GM21786 (cell line): Measurements from ENCODE around the gene TDRD9.
"Not testable (repeated sequence)": the region's sequence is repeated elsewhere in the genome, so short reads cannot be mapped to it uniquely, and the experiment has no call there.

Experiments
- ATAC-seq: cut with Tn5 transposase; IDR thresholded peaks from one replicate; pipeline ENCODE4 v1.9.1; 2021; ENCODE audit not compliant: unreplicated experiment

TDRD9 gene, protein sequence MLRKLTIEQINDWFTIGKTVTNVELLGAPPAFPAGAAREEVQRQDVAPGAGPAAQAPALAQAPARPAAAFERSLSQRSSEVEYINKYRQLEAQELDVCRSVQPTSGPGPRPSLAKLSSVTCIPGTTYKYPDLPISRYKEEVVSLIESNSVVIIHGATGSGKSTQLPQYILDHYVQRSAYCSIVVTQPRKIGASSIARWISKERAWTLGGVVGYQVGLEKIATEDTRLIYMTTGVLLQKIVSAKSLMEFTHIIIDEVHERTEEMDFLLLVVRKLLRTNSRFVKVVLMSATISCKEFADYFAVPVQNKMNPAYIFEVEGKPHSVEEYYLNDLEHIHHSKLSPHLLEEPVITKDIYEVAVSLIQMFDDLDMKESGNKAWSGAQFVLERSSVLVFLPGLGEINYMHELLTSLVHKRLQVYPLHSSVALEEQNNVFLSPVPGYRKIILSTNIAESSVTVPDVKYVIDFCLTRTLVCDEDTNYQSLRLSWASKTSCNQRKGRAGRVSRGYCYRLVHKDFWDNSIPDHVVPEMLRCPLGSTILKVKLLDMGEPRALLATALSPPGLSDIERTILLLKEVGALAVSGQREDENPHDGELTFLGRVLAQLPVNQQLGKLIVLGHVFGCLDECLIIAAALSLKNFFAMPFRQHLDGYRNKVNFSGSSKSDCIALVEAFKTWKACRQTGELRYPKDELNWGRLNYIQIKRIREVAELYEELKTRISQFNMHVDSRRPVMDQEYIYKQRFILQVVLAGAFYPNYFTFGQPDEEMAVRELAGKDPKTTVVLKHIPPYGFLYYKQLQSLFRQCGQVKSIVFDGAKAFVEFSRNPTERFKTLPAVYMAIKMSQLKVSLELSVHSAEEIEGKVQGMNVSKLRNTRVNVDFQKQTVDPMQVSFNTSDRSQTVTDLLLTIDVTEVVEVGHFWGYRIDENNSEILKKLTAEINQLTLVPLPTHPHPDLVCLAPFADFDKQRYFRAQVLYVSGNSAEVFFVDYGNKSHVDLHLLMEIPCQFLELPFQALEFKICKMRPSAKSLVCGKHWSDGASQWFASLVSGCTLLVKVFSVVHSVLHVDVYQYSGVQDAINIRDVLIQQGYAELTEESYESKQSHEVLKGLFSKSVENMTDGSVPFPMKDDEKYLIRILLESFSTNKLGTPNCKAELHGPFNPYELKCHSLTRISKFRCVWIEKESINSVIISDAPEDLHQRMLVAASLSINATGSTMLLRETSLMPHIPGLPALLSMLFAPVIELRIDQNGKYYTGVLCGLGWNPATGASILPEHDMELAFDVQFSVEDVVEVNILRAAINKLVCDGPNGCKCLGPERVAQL (N-terminal part only)

DNA sequence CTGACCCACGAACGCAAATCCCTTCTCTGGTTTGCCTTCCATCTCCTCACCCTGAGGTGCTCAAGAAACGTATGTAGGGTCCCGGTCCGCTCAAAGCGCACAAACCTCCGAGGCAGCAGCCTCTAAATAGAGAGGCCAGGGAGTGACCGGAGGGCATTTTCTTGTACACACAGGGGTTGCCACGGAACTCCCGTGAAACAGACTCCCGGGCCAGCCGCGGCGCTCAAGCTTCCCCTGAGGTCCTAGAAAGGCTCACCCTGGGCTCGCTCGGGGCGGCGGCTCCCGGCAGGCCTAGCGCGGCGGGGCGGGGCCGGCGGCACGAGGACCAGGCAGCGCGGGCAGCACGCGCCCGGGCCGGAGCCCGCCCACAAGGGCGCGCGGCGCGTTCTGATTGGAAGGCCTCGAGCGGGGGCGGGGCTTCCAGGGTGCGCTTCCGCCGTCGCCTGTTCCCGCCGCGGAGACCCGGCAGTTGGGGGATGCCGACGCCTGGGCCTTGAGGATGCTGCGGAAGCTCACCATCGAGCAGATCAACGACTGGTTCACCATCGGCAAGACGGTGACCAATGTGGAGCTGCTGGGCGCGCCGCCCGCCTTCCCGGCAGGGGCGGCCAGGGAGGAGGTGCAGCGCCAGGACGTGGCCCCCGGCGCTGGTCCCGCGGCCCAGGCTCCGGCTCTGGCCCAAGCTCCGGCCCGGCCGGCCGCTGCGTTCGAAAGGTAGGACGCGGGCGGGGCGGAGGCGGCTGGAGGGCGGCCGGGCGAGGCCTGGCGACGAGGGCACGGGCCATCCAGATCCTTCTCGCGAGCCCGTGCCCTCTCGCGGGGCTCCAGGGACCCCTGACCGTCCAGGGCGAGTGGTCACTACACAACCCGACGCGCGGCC lies at the start of gene TDRD9:
Gene TDRD9 (plus strand): TSS at position 446 of the 880 bp plus-strand sequence. CDS start 54 bp downstream, at position 500.
- no peak for ATAC-seq

DNA sequence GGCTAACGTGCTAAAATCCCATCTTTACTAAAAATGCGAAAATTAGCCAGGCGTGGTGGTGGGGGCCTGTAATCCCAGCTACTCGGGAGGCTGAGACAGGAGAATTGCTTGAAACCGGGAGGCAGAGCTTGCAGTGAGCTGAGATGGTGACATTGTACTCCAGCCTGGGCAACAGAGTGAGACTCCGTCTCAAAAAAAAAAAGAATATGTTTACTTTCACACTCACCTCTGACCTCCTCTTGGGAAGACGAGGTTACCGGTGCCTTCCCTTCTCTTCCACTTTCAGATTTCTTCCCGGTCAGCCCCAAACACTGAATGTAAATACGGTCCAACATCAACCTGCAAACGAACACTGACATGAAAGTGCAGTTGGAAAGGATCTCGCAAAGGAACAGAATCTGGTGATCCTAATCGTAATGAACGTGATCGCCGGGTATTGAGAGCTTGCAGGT lies 49.1 kb upstream of the TDRD9 start:
- no peak for ATAC-seq

DNA sequence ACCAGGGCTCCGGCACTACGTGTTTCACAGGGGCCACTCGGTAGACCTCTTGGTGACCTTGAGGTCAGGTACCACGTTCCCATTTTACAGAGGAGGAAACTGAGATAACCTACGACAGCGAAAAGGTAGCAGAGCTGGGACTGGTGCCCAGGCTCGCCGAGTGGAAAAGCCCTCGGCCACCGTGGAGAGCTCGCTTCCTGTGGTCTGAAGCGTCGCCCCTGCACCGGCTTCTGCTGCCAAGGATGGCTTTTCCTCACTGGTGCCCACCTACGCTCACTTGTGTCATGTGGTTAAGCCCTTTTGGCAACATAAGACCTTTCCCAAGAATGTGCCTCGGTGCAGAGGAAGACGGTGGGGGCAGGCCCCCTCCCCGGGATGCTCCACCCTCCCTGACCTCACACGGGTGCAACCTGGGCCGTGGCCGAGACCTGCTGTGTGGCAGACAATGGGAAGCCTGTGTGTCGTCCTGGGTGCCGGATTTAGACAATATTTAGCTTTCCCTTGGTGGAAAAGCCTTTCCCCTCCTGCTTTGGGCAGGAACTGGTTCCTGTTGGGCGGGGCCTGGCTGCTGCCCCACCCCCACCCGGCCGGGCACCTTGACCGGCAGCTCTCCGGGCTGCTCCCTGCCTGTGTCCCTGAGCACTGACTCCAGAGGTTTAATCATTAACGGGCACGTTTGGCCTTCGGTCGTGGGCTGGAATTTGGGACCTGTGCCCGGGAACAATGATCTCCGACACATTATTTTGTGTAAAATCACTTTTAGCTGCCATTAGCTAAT lies 48.5 kb upstream of the TDRD9 start:
- ATAC-seq = no peak

DNA sequence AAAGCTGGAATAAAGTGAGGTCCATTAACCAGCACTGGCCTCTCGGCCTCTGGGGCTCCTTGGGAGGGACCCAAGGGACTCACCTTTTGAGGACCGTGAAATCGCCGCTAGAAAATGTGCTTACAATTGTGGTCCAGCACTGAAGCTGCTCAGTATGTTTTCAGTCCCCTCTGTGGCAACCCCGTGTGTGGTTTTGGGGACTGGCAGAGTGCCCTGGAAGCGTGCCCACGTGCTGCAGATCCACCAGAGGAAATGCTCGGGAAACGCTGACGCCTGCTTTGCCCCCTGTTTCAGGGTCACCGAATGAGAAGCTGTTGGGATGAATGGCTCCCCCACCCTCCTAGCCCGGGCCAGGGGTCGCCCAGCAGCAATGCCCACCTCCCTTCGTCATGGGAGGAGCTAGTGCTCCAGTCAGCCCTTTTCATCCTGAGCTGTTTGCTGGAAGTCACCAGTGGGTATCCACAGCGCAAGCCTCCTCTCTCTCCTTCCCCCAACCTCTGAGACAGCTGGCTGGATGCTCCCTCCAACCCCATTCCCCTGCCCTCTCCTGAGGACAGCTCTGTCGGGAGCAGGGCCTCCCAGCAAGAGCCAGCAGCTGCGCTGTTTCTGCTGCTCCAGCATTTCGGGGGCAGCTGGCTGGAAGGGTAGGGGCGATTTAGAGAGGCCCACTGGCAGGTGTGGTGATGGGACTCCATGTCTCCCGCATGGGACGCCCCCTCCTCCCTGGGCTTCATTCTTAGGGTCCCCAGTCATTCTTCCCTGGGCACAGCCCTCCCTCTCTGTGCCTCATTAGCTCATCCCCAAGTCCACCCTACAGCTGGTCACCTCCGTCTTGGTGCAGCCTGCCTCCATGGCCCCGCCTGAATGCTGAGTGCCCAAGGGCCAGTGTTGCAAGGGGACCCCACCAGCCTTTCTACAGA lies 47.6 kb upstream of the TDRD9 start:
- ATAC-seq = no peak

DNA sequence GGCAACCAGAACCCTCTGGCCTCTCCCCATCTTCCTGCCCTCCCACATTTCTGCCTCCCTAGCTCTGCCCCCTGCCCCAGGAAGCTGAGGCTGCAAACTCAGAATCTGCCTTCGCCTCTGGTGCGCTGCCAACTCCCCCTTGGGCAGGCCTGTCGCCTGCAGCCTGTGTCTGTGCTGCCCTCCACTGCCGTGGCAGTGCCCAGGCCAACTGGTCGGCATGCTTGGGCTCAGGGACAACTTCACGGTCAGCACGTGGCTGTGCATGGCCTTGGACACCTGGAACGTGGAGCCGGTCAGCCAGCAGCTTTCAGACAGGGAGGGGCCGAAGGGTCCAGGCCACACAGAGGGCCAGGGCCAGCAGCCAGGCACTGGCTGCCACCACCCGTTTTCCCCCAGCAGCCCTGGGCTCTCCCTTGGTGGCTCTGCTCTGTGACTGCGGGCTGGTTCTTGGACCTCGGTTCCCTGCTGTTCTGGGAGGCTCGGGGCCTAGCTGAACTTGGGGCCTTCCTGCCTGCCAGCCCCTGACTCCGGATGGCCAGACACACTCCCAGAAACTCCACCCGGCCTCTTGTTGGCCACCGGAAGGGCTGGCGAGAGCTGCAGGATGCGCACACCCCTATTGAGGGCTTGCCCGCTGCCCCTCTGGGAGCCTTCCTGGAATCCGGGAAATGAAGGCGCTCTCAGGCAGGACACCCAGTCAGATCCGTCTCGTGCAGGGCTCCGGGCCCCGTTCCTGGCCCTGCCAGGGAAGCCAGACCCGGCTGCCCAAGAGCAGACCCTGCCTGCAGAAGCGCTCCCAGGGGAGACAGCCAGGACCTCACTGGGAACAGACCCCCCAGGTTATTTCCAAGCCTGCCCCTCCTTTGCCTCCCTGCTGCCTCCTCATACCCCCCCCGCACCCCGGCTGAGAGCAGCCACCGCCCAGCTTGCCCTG lies 46.7 kb upstream of the TDRD9 start:
- no peak for ATAC-seq

DNA sequence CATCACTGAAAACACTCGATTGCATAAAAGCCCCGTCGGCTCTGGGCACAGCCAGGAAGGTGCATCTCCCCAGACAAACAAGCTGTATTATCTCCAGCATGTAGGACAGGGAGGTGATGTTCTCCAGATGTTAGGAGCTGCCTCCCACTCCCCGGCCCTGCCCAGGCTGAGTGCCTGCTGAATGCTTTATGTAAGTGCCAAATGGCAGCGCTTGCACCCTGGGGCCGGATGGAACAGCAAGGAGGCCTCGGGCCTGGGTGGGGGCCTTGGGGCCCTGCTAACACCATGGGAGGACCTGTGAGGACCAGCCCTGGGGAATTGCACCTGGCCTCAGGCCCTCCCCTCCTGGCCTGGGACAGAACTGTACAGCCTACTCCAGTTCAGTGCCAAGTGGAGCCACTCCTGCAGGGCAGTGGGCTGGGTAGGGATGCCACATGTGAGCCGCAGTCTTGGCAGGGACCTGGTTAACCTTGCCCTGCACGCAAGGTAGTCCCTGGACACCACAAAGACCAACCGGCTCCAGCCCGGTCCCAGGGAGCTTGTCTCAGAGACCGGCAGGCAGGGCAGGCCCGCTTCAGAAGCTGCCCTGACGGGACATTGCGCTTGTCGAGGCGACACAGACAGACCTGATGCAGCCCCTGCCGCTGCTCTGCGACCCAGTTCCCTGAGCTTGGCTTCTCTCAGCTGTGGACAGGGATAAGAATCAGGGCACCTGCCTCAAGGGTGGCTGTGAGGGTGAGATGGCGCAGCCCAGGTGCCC lies 45.6 kb upstream of the TDRD9 start:
- ATAC-seq = no peak

DNA sequence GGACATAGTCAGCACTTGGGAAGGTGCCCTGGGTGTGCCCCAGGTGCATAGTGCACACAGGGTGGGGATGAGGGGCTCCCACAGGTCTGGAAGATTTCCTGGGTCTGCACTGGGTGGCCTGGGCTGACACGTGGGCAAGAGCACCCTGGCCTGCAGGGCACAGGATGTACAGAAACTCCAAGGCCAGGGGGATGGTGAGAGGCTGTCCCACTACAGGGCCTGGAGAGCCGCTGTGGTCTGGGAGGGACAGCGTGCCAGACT lies 45.1 kb upstream of the TDRD9 start:
- no peak for ATAC-seq

DNA sequence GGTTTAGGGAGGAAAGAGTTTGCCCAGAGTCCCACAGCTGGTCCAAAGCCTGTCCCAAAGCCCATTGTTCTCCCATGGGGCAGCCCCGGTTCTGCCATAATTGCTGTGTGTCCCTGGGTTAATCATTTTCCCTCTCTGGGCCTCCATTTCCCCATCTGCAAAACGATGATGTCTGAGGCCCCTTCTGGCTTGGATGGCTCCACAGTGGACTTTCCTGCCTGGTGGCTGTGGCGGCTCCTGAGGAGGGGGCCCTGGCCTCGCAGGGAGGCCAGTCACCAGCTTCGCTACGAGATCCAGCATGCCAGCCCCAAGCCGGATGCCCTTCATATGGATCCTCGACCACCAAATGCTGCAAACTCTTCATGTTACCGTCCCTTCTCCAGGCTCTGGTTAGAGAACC lies 43.4 kb upstream of the TDRD9 start:
- ATAC-seq = no peak

DNA sequence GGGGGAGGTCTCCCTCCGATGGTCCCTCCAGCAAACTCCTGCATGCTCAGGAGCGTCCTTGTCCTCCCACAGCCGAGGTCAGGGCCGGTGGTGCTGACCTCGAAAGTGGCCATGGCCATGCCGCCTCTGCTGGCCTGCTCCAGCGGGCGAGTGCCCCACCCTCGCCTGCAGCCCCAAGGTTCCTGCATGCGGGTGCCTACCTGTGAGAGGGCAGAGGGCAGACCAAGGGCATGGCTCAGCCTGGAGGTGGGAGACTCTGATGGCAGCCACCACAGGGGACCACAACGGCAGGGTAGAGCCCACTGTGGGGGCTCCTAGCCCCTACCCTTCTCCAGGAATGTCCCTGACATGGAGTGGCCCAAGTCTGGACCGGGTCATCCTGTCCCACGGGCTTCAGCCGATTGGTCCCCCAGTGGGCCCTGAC lies 42.7 kb upstream of the TDRD9 start:
- ATAC-seq = no peak

DNA sequence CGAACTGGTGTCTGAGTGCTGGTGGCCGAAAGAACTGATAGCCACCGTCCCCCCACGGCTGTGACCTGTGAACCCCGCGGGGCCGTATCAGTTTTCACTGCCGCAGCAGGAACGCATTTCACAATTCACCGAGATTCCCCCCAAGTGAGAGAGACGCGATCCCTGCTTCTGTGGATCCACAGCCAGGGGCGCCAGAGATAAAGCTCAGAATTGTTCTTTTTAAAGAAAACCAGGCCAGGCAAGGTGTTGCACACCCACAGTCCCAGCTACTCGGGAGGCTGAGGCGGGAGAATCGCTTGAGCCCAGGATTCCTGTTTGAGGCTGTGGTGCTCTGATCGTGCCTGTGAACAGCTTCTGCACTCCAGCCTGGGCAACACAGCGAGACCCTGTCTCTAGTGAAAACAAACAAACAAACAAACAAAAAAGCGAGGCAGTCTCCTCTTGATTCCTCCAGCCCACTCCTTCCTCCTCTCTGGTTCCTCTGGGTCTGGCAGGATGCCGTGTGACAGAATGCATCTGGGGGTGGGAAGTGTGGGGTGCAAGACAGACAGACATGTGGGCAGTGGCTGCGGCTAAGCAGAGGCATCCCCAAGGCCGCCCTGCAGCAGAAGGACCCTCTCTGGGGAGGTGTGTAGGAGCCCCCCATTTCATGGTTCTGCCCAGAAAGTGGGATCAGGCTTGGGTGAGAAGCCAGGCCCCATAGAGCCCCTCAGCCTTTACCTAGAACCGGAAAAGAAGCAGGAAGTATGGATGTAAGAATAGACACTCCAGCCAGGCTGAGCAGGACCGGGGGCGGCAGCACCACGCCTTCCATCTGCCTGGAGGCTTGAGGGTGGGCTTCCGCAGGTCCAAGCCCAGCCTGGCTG lies 41.7 kb upstream of the TDRD9 start:
- ATAC-seq = no peak

DNA sequence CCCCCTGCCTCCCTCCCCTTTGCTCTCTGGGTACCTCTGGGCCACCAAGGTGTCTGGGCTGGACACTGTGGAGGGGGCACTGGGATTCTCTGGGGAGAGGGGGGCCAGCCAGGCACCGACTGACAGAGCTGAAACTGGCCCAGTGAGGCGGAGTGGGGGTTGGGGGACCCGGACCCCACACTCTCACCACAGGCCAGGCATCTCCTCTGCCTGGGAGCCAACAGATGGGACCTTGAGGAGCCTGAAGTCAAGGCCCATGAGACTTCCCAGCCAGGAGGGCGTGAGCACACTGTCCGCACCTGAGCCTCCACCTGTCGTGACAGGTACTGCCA lies 41.1 kb upstream of the TDRD9 start:
- no peak for ATAC-seq

DNA sequence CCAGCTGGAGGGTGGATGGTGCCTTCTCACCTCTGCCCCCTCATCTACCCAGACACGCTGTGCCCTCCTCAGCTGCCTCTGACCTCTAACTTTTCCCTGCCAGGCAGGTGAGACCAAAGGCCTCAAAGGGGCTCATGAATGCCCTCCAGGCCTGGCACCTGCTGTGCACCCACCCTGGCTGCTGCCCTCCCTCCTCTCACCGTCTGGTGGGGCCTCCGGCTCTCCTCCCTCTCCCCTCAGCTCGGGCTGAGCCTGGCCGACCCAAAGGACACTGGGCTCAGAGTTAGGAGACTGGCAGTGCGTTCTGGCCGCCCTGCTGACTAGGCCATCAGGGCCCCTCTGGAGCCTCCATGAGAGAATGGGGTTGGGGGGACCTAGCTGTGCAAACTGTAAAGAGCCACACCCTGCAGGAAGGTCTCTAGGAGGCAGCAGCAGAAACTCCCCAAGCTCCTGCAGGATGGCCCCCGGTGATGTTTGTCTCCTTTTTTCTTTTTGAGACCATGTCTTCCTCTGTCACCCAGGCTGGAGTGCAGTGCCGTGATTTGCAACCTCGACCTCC lies 40.6 kb upstream of the TDRD9 start:
- ATAC-seq = no peak

DNA sequence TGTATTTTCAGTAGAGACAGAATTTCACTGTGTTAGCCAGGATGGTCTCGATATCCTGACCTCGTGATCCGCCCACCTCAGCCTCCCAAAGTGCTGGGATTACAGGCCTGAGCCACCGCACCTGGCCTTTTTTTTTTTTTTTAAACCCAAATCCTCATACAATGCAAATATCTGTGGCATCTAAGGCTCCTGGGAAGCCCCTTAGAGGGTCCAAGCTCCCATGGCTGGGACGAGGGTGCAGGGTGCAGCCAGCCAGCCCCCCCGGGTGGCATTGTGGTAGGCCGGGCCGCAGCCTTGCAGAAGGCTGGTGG lies 39.3 kb upstream of the TDRD9 start:
- not testable (repeated sequence) for ATAC-seq

DNA sequence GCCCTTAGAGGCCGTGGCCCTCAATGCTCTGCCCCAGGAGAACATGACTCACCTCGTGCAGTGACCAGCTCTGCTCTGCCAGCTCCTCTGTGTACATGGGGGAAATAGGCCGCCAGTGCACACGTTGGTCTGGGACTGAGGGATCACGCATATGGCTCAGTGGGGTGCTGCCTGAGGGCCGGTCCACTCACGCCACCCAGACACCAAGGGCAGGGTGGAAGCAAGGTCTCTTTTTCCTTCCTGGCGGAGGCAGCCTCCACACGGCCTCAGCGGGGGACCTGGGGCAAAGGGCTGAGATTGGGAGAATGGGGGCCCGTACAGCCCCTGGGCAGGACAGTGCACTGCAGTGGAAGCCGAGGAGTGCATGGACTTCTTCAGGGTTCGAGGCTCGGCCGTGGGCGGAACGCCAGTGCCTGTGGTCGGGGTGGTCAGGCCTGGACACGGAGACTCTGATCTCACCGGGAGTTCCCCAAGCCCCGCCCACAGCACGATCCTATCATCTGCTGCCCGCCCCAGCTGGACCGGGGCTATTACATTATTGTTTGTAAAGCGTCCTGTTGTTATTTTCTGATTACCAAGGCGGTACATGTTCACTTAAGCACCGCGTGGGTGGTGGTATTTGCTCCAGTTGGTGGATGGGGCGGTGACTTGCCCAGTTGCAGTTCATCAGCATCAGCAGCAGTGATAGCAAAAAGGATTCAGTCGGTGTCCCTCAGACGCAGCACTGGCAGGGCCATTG lies 38.8 kb upstream of the TDRD9 start:
- no peak for ATAC-seq

DNA sequence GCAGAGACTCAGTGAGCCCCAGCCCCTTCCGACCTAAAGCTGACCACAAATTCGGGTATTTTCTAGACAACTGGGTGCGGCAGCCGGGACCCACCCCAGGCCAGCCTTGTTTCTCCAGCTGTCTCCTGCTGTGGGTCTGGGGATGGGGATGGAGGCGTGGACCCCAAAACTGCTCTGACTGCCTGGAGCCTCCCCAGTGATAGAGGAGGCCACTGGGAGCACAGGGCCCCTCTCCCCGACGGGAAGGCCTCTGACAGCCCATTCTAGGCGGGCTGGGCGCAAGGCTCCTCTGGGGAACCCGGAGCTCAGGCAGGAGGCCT lies 38.2 kb upstream of the TDRD9 start:
- no peak for ATAC-seq
